Daoy (cell line): Measurements from ENCODE around the gene INHBE. TPM values are rescaled to one million over a fixed set of nuclear protein-coding genes. Genes with fewer than 3 reads are reported as not detected.
"Not testable (repeated sequence)": the region's sequence is repeated elsewhere in the genome, so short reads cannot be mapped to it uniquely, and the experiment has no call there.

Source experiments
- DNase-seq: peaks from one replicate; pipeline ENCODE4 v3.0.0-alpha.2; 2015; ENCODE audit warnings: low read depth
- total RNA-seq: library from RNA; depleted of rRNA; stranded (reverse); fragments of >200 nt; shearing (Covaris generic); gene quantifications from 2 replicates; pipeline ENCODE4 v1.2.3, GENCODE V29; 2014

INHBE gene
- total RNA-seq, 1 experiment from 2014 or later: 0.80 TPM

GRCh38 chr12:57441393-57441792, 13.7 kb upstream of the INHBE start:
- DNase-seq: not testable (repeated sequence)

- DNase-seq: no peak
Observed at GRCh38 chr12:57441846-57442427, 13.2 kb upstream of the INHBE start.

- not testable (repeated sequence) for DNase-seq
Observed at GRCh38 chr12:57444337-57444736, 10.8 kb upstream of the INHBE start.

- no peak for DNase-seq
Observed at GRCh38 chr12:57444744-57445143, 10.4 kb upstream of the INHBE start.

- DNase-seq: no peak
Observed at GRCh38 chr12:57446292-57446960, 8.7 kb upstream of the INHBE start.

GRCh38 chr12:57448669-57449068, 6.4 kb upstream of the INHBE start:
- DNase-seq: no peak

GRCh38 chr12:57449375-57449774, 5.7 kb upstream of the INHBE start:
- DNase-seq: no peak

- DNase-seq: no peak
Observed at GRCh38 chr12:57450057-57450456, 5.0 kb upstream of the INHBE start.

GRCh38 chr12:57451233-57451778, 3.8 kb upstream of the INHBE start:
- no peak for DNase-seq

- peak; percentile 50 for DNase-seq
Observed at GRCh38 chr12:57452181-57452936, 2.7 kb upstream of the INHBE start.

- peak; percentile 80 for DNase-seq
Observed at GRCh38 chr12:57452937-57453509, 2.1 kb upstream of the INHBE start.

- no peak for DNase-seq
Observed at GRCh38 chr12:57454213-57454565, 918 bp upstream of the INHBE start.

- DNase-seq: no peak
Observed at GRCh38 chr12:57455374-57456144, 452 bp downstream of the INHBE start.

GRCh38 chr12:57456145-57456700, 1.1 kb downstream of the INHBE start:
- peak; percentile 61 for DNase-seq

GRCh38 chr12:57456737-57457490, 1.8 kb downstream of the INHBE start:
- DNase-seq: no peak

GRCh38 chr12:57458665-57459054, 3.6 kb downstream of the INHBE start:
- DNase-seq: no peak

- peak; percentile 97 for DNase-seq
Observed at GRCh38 chr12:57459055-57459749, 4.1 kb downstream of the INHBE start.

- peak; percentile 39 for DNase-seq
Observed at GRCh38 chr12:57459750-57460467, 4.8 kb downstream of the INHBE start, which contains the start of gene GLI1. Gene GLI1, plus strand, starts transcription at chr12:57459785. Its CDS starts 3,907 bp downstream, at chr12:57463692.

GRCh38 chr12:57460468-57460784, 5.3 kb downstream of the INHBE start:
- DNase-seq: no peak
